COR-L47 (cell line): ENCODE results near the gene AGBL2.
A peak's percentile ranks its signal among the peaks of the same experiment; 100 is the strongest.
"Not testable (repeated sequence)": the region's sequence is repeated elsewhere in the genome, so short reads cannot be mapped to it uniquely, and the experiment has no call there.

Experiments used
- DNase-seq: peaks from one replicate; lab custom pipeline; 2025; lab: John Stamatoyannopoulos, UW

AGBL2 gene, protein sequence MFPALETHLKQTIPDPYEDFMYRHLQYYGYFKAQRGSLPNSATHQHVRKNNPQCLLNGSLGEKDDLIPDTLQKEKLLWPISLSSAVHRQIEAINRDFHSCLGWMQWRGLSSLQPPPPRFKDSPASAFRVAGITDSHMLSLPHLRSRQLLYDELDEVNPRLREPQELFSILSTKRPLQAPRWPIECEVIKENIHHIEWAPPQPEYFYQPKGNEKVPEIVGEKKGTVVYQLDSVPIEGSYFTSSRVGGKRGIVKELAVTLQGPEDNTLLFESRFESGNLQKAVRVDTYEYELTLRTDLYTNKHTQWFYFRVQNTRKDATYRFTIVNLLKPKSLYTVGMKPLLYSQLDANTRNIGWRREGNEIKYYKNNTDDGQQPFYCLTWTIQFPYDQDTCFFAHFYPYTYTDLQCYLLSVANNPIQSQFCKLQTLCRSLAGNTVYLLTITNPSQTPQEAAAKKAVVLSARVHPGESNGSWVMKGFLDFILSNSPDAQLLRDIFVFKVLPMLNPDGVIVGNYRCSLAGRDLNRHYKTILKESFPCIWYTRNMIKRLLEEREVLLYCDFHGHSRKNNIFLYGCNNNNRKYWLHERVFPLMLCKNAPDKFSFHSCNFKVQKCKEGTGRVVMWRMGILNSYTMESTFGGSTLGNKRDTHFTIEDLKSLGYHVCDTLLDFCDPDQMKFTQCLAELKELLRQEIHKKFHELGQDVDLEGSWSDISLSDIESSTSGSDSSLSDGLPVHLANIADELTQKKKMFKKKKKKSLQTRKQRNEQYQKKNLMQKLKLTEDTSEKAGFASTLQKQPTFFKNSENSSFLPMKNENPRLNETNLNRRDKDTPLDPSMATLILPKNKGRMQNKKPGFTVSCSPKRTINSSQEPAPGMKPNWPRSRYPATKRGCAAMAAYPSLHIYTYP

GRCh38 chr11:47715082-47715669 lies at the start of gene AGBL2:
AGBL2 (minus strand) TSS chr11:47715369; CDS start chr11:47714650, 719 bp downstream.
- DNase-seq, result peak; percentile 58

- DNase-seq, result not testable (repeated sequence)
Measured at GRCh38 chr11:47759291-47759690, 44.1 kb upstream of the AGBL2 start.

DNA sequence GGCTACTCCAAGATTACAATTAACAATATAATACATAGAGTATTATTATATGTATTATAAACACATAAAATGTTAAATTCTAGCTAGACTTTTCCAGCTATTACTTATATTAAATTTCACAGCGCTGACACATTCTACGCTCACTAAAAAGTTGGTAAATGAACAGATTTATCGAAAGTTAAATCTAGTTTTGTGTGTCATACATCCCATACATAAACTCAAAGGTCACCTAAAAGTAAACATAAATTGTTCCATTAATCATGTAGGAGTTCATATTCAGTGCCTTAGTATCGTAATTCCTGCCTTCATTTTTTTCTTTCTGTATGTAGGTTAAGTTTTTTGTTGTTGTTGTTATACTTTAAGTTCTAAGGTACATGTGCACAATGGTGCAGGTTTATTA lies 41.0 kb upstream of the AGBL2 start:
- no peak for DNase-seq

- no peak for DNase-seq
Measured at GRCh38 chr11:47750725-47751124, 35.6 kb upstream of the AGBL2 start.

DNA sequence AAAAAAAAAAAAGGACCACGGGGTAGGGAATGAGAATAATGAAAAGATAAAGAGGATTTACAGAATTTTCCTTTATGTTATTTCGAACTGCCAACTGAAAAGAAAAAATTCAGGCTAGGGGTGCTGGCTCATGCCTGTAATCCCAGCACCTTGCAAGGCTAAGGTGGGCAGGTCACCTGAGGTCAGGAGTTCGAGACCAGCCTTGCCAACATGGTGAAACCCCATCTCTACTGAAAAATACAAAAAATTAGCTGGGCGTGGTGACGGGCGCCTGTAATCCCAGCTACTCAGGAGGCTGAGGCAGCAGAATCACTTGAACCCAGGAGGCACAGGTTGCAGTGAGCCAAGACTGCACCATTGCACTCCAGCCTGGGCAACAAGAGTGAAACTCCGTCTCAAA lies 27.3 kb upstream of the AGBL2 start:
- not testable (repeated sequence) for DNase-seq

- DNase-seq, result not testable (repeated sequence)
Measured at GRCh38 chr11:47737817-47738216, 22.6 kb upstream of the AGBL2 start.

DNA sequence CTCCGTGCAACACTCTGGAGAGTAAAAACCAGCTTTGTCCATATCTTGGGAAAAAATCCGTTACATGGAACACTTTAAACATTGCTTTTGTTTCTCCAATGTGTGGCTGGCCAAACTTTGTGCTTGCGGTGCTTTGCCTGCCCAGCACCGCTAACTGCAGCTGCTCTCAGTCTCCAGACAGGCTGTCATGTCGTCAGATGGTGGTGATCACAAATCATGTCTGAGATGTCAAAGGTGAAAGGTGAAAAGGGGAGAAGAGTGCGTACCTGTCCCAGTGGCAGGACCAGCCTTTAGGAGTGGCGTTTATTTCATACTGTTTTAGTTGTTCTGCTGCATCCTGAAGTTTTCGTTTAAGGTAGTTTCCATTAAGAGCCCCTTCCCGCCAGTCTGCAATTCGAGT lies 17.1 kb upstream of the AGBL2 start:
- no peak for DNase-seq

DNA sequence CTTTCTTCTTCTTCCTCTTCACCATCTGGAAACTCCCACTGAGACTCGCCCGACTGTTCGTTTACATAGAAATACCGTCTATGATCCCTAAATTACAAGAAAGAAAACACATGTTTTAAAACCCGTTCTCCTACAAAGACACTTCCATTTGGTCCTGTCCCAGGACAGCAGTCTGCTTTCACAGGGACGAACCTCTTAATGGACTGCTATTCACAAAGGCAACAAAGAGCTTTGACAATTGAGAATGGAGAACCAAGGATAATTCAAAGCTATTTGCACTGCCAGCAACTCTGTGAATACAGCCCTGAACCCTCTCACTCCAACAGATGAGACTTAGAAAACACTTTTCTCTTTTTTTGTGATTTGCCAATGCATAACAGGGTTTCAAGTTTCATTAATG lies 16.3 kb upstream of the AGBL2 start:
- DNase-seq, result no peak

GRCh38 chr11:47726878-47727514 lies 11.8 kb upstream of the AGBL2 start:
- no peak for DNase-seq

DNA sequence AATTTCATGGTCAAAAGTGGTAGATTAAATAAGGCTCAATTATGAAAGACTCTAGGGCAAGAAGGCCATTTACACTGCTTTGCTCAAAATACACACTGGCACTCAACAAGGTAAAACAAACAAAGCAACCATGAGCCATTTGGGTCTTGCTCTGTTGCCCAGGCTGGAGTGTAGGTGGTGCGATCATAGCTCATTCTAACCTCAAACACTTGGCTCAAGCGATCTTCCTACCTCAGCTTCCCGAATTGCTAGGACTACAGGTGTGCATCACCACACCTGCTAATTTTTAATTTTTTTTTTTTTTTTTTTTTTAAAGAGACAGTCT lies 10.9 kb upstream of the AGBL2 start:
- no peak for DNase-seq

- DNase-seq, result no peak
Measured at GRCh38 chr11:47725442-47726117, 10.4 kb upstream of the AGBL2 start.

DNA sequence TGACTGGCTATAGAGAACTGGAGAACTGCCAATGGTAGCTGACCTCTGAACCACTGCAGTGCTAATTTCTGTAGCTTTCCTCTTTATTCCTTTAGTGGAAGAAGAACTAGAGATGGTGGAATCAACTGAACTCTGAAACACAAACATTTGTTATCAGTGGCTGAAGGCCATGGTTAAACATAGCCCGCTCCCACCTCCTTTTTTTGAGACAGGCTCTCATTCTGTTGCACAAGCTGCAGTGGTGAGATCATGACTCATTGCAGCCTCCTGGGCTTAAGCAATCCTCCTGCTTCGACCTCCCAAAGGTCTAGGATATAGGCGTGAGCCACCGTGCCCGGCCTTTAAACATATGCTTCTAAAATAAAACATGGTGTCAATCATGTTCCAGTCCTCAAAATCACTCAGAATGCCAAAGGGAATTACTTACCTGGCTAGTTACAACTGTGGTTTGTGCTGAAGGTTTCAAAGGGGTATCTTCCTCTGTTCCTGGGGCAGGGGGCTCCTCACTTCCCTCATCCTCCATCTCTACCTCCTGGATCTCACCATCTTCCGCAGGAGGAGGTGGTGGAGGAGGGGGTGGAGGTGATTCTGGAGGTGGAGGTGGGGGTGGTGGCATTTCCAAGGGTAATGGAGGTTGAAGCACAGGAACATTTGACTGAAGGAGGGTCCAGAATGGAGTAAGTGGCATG lies 9.0 kb upstream of the AGBL2 start:
- no peak for DNase-seq

GRCh38 chr11:47723041-47723440 lies 7.9 kb upstream of the AGBL2 start:
- no peak for DNase-seq

GRCh38 chr11:47720651-47721050 lies 5.5 kb upstream of the AGBL2 start:
- no peak for DNase-seq

DNA sequence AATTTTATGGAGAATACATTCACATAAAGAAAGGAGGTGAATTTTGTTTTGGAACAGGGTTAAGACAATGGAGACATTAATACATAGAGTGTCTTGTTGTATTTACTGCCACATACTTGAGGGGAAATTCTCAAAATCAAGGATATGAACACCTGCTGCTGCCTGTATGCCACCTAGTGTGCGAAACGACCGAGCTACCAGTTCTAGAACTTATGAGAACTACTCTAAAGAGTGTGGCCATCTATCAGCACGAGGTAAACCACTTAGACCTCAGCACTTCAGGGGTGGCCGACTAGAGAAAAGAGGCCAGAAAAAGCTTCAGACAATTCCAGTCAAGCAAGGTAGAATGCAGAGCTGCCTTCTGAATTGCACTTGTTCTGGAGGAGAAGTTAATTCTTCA lies 1.5 kb upstream of the AGBL2 start:
- DNase-seq, result no peak

- peak; percentile 9 for DNase-seq
Measured at GRCh38 chr11:47714554-47715081, 551 bp downstream of the AGBL2 start.

GRCh38 chr11:47711816-47712215 lies 3.4 kb downstream of the AGBL2 start:
- no peak for DNase-seq

DNA sequence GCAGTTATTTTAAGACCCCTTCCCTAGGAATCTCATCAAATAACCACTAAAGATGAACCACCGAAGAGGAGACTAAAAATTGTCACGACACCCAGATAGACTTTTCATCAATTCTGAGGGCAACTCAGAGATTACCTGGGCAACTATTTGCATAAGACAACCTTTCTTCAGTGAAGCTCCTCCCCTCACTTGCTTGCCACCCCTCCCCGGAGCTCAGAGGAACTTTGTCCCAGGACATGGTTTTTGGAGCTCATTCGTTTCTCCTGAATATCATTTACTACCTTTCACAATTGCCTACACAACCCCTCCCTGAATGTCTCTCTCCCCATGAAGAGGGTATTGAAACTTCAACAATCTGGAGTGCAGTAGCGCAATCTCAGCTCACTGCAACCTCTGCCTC lies 3.9 kb downstream of the AGBL2 start:
- no peak for DNase-seq

- DNase-seq, result not testable (repeated sequence)
Measured at GRCh38 chr11:47707275-47707786, 7.8 kb downstream of the AGBL2 start.

- no peak for DNase-seq
Measured at GRCh38 chr11:47705721-47706120, 9.4 kb downstream of the AGBL2 start.

DNA sequence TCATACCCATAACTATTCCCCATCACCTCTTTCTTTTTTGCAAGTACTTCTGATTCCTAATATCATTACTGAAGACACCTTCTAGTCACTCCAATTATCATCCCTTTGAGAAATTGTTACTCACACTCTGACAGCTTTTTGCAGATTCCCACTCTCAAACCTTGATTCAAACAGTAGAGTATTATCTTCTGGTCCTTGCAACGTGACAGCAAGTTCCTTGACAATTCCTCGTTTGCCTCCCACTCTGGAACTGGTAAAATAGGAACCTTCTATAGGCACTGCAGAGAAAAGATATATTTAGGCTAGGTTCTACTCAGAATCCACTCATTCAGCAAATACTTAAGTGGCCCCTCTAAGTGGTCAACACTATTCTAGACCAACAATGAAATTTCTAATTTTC lies 23.2 kb downstream of the AGBL2 start:
- DNase-seq, result no peak
